ENCODE measurements around the gene C4BPB. TPM values are rescaled to one million over a fixed set of nuclear protein-coding genes. Genes with fewer than 3 reads are reported as not detected.
A peak's percentile ranks its signal among the peaks of the same experiment; 100 is the strongest.

The C4BPB gene
- total and polyA plus RNA-seq, 3 experiments from 2014 or later = 0.51 TPM; not detected in 2

DNA sequence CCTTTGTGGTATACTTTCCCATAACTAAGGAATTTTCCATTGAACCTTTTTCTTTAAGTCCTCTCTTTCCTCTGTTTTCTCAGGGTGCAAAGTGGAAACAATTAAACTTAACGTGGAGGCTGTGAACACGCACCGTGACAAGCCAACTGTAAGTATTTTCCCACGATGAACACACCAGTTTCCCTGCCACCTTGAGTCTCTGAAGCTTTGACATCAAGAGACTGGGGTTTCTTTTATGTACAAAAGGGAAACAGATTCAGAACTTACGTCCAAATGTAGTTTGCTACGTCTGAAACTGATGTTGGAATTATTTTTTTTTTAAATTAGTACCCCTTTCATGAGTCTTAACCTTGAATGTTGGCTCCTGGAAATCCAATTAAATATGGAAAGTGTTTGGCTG lies 17.2 kb upstream of the C4BPB start:
- Mint-ChIP-seq H3K36me3 (peaks cover 2 to 9% (median 3%) of the 10 kb centered on the region in 3 donors), H3K27me3 (peaks cover 0 to 6% of the 10 kb centered on the region in 2 donors), H3K4me3 (peak overlapping the region in 2 of 7 donors; percentile 22 to 51), H3K27ac (peak overlapping the region in 2 of 8 donors; percentile 49 to 51), H3K9me3 (no peaks in the 10 kb centered on the region), H3K4me1 (peaks cover 23 to 30% (median 29%) of the 10 kb centered on the region in 3 donors)
- no peak overlapping the region for H3K4me3 ChIP-seq (ENCODE audit: low read length)
- no peaks in the 10 kb centered on the region for H3K36me3 ChIP-seq (ENCODE audit: insufficient read depth, low read length)
- no peaks in the 10 kb centered on the region for H3K27me3 ChIP-seq (ENCODE audit: insufficient read depth, low read length, poor library complexity, severe bottlenecking)
- peaks cover 31% of the 10 kb centered on the region for H3K4me1 ChIP-seq (ENCODE audit: insufficient read depth, low read length)
- ChIA-PET POLR2A (interaction anchor here (0.7 to 1.1 kb wide), 3 partner anchors 8 to 18 kb away, joined by 3 to 4 read pairs (median 3); partner anchors contain the start of gene PFKFB2), CTCF (interaction anchor here (1.0 to 3.6 kb wide), 4 partner anchors 9 to 333 kb away, joined by 3 to 15 read pairs (median 4); partner anchors contain the start of gene PFKFB2)
- no peak overlapping the region for H3K27ac ChIP-seq (ENCODE audit: low read depth, low read length)
- H3K9me3 ChIP-seq (ENCODE audit: low read length) = no peaks in the 10 kb centered on the region
- peak in 1 of 5 donors; percentile 66 for DNase-seq

DNA sequence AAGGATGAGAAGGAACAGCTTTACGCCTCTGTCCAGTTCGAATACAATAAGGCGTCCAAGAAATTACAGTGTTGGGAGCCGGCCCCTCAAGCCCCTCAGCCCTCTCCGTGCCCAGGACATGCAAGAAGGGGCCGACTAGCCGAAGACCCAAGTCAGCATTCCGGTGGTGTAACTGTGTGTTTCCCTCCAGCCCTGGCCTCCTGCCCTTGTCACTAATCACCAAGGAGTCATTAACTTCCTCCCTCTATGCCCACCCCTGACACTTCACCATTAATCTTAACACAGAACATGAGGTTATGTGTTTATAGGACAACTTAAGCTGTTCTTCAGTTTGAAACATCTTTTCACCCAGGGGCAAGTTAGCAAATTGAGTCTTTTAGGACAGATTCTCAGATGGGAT lies 16.4 kb upstream of the C4BPB start:
- no peak for DNase-seq
- no peaks in the 10 kb centered on the region for H3K9me3 Mint-ChIP-seq
- peaks cover 2 to 9% (median 3%) of the 10 kb centered on the region in 3 donors for H3K36me3 Mint-ChIP-seq
- no peak overlapping the region for H3K4me3 ChIP-seq (ENCODE audit: low read length)
- H3K4me1 ChIP-seq (ENCODE audit: insufficient read depth, low read length) = peaks cover 31% of the 10 kb centered on the region
- no peak overlapping the region for H3K27ac Mint-ChIP-seq
- peaks cover 23 to 30% (median 29%) of the 10 kb centered on the region in 3 donors for H3K4me1 Mint-ChIP-seq
- ChIA-PET CTCF (interaction anchor here (1.0 to 1.8 kb wide), 2 partner anchors 8 to 16 kb away, joined by 3 to 6 read pairs; no protein-coding TSS in a partner anchor), POLR2A (interaction anchor here (0.7 kb wide), 1 partner anchor 19 kb away, joined by 3 read pairs; the partner anchor contains the start of gene PFKFB2)
- no peak overlapping the region for H3K4me3 Mint-ChIP-seq
- no peak overlapping the region for H3K27ac ChIP-seq (ENCODE audit: low read depth, low read length)
- no peaks in the 10 kb centered on the region for H3K9me3 ChIP-seq (ENCODE audit: low read length)
- H3K36me3 ChIP-seq (ENCODE audit: insufficient read depth, low read length) = no peaks in the 10 kb centered on the region
- peaks cover 0 to 10% of the 10 kb centered on the region in 2 donors for H3K27me3 Mint-ChIP-seq
- no peaks in the 10 kb centered on the region for H3K27me3 ChIP-seq (ENCODE audit: insufficient read depth, low read length, poor library complexity, severe bottlenecking)

DNA sequence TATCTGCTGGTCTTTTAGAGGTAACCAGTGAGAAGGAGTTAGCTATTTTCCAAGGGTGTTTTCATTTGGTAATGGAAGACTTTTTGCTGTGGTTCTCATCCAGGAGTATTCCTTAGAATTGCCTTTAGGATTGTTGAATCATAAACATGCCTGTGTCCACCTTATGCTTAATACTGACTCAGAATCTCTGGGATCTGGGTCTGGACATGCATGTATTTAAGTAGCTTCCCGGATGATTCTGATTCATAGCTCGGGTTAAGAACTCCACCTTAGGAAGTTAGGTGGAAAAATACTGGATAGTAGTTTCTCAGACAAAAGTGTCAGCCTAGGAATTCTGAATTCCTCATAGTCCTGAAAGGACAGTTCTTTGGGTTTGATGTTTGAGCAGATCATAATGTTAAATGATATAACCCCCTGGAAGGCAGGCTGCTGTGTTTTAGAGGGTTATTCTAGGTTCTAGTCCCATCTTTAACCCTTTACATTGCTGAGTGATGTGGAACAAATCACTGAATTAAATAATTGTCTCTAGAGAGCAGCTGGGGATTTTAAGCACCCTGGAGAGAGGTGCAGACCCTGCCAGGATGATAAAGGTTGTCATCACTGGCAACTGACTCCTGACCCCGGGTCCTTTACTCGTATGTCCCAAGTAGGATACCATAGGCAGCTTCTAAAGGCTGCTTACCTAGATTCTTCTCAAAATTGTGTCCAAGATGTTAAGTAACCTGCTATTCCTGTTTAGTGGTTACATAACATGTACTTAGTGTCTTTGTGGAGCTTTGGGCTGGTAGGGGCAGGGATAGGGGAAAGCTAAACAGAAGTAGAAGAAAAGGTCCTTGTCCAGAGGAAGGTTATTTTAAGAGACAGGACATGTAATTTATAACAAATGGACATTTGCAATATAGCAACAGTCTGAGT lies 14.5 kb upstream of the C4BPB start:
- ChIA-PET CTCF (interaction anchor here (1.1 to 4.6 kb wide), 5 partner anchors 10 to 331 kb away, joined by 3 to 21 read pairs (median 3); partner anchors contain the start of gene YOD1), POLR2A (no interaction called here)
- H3K27ac Mint-ChIP-seq = no peak overlapping the region
- peaks cover 0 to 6% (median 0%) of the 10 kb centered on the region in 3 donors for H3K36me3 Mint-ChIP-seq
- H3K36me3 ChIP-seq (ENCODE audit: insufficient read depth, low read length) = no peaks in the 10 kb centered on the region
- no peak overlapping the region for H3K27ac ChIP-seq (ENCODE audit: low read depth, low read length)
- DNase-seq = no peak
- H3K9me3 ChIP-seq (ENCODE audit: low read length) = no peaks in the 10 kb centered on the region
- H3K27me3 Mint-ChIP-seq = peaks cover 2 to 15% of the 10 kb centered on the region in 2 donors
- peaks cover 20 to 27% (median 27%) of the 10 kb centered on the region in 3 donors for H3K4me1 Mint-ChIP-seq
- no peak overlapping the region for H3K4me3 Mint-ChIP-seq
- no peak overlapping the region for H3K4me3 ChIP-seq (ENCODE audit: low read length)
- no peaks in the 10 kb centered on the region for H3K9me3 Mint-ChIP-seq
- H3K4me1 ChIP-seq (ENCODE audit: insufficient read depth, low read length) = peaks cover 30% of the 10 kb centered on the region
- H3K27me3 ChIP-seq (ENCODE audit: insufficient read depth, low read length, poor library complexity, severe bottlenecking) = no peaks in the 10 kb centered on the region

DNA sequence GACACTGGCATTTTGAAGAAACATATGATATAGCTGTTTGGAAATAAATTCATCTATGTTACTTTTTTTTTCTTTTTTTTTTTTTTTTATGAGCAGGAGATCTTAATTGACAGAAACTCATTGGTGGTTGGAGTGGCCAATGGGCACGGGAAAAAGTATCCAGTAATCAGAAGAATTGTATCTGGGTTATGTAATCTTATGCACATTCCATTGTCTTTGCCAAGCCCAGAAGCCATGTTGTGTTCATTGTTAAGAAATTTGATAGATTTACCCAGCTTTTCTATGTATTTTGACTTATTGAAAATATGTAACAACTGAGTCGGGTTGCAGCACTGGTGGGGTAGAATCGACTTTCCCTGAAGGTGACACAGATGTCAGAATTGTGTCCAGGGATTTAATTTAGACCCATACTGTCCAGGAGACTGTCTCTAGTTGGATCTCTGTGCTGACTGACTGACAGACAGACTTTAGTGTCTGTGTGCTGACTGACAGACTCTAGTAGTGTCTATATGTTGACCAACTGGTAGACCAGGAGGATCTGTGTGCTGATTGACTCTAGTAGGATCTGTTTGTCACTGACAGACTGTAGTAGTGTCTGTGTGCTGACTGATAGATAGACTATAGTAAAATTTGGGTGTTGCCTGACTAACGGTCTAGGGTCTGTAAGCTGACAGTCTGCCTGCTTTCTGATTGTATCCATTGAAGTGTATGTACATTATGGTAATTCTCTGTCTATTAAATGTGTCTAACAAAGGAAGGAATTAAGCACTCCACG lies 12.3 kb upstream of the C4BPB start:
- no peaks in the 10 kb centered on the region for H3K27me3 ChIP-seq (ENCODE audit: insufficient read depth, low read length, poor library complexity, severe bottlenecking)

GRCh38 chr1:207077012-207077411 lies 11.6 kb upstream of the C4BPB start:
- no peaks in the 10 kb centered on the region for H3K27me3 ChIP-seq (ENCODE audit: insufficient read depth, low read length, poor library complexity, severe bottlenecking)
- H3K4me3 ChIP-seq (ENCODE audit: low read length) = no peak overlapping the region
- H3K4me1 ChIP-seq (ENCODE audit: insufficient read depth, low read length) = peaks cover 2% of the 10 kb centered on the region
- Mint-ChIP-seq H3K36me3 (peaks cover 0 to 6% (median 0%) of the 10 kb centered on the region in 3 donors), H3K27ac (no peak overlapping the region), H3K27me3 (peaks cover 3 to 25% of the 10 kb centered on the region in 2 donors), H3K4me3 (no peak overlapping the region), H3K4me1 (peaks cover under 1 to 3% (median under 1%) of the 10 kb centered on the region in 3 donors), H3K9me3 (no peaks in the 10 kb centered on the region)
- POLR2A ChIA-PET = no interaction called here
- H3K27ac ChIP-seq (ENCODE audit: low read depth, low read length) = no peak overlapping the region
- DNase-seq = no peak
- H3K36me3 ChIP-seq (ENCODE audit: insufficient read depth, low read length) = no peaks in the 10 kb centered on the region
- H3K9me3 ChIP-seq (ENCODE audit: low read length) = no peaks in the 10 kb centered on the region
- CTCF ChIA-PET = interaction anchor here (0.6 to 4.6 kb wide), 3 partner anchors 16 to 444 kb away, joined by 3 to 21 read pairs (median 9); partner anchors contain the start of gene YOD1

More for the DNA sequence above, 12.3 kb upstream of the C4BPB start:
- Mint-ChIP-seq H3K36me3 (peaks cover 0 to 6% (median 0%) of the 10 kb centered on the region in 3 donors), H3K27ac (no peak overlapping the region), H3K4me1 (peaks cover 5 to 7% (median 6%) of the 10 kb centered on the region in 3 donors), H3K9me3 (no peaks in the 10 kb centered on the region), H3K27me3 (peaks cover 2 to 21% of the 10 kb centered on the region in 2 donors), H3K4me3 (no peak overlapping the region)
- ChIA-PET CTCF (interaction anchor here (0.6 to 4.6 kb wide), 7 partner anchors 8 to 1047 kb away, joined by 3 to 21 read pairs (median 3); partner anchors contain the start of gene YOD1), POLR2A (no interaction called here)
- Histone ChIP-seq H3K4me1 (ENCODE audit: insufficient read depth, low read length) (peaks cover 8% of the 10 kb centered on the region), H3K36me3 (ENCODE audit: insufficient read depth, low read length) (no peaks in the 10 kb centered on the region), H3K4me3 (ENCODE audit: low read length) (no peak overlapping the region), H3K9me3 (ENCODE audit: low read length) (no peaks in the 10 kb centered on the region), H3K27ac (ENCODE audit: low read depth, low read length) (no peak overlapping the region)
- DNase-seq = no peak

DNA sequence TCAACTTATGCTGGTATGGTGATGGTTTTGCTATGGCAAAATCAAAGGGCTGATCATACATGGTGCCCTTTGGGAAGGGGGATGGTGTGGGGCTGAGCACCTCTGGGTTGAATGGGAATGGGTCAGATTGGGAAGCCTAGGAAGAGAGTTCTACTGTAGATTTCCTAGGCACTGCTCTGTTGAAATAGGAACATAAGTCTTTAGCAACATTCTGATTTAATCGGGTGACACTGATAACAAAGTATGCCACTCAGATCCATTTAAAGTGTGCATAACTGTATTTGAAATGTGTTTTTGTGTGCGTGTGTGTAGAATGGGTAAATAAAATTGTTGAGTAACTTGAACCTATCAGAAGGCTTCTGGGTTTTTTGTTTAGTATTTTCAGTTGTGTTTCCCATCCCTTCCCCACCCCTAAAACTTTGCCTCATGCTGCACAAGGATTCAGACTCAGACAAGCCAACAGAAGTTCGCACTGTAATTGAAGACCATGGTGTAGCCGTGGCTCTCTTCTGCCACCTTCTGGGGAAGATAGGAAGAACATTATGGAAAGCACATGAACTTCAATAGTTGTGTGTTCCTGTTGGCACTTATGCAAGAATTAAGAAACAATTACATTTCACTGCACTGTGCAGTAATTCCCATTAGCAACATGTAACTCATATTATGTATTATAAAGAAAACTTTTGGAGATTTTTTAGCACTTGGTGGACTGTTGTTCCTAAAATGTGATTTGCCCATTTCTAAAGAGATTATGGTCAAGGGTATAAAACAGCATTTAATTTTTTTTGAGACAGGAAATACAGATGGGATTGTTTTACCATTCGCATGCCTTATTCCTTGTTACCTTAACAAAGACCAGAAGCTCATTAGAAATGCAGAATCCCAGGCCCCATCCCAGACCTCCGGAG lies 10.9 kb upstream of the C4BPB start:
- no peaks in the 10 kb centered on the region for H3K27me3 ChIP-seq (ENCODE audit: insufficient read depth, low read length, poor library complexity, severe bottlenecking)
- peak overlapping the region in 1 of 8 donors; percentile 45 for H3K27ac Mint-ChIP-seq
- ChIA-PET CTCF (interaction anchor here (1.0 to 4.6 kb wide), 6 partner anchors 17 to 328 kb away, joined by 3 to 21 read pairs (median 8); partner anchors contain the start of genes PFKFB2 and YOD1), POLR2A (no interaction called here)
- DNase-seq = peak; percentile 18 to 73 (median 57)
- H3K9me3 ChIP-seq (ENCODE audit: low read length) = no peaks in the 10 kb centered on the region
- H3K27me3 Mint-ChIP-seq = peaks cover 6 to 32% of the 10 kb centered on the region in 2 donors
- peaks cover 0 to 4% (median 0%) of the 10 kb centered on the region in 3 donors for H3K36me3 Mint-ChIP-seq
- H3K4me3 Mint-ChIP-seq = no peak overlapping the region
- no peaks in the 10 kb centered on the region for H3K36me3 ChIP-seq (ENCODE audit: insufficient read depth, low read length)
- peaks cover 0 to 1% (median 0%) of the 10 kb centered on the region in 3 donors for H3K4me1 Mint-ChIP-seq
- no peak overlapping the region for H3K27ac ChIP-seq (ENCODE audit: low read depth, low read length)
- H3K4me1 ChIP-seq (ENCODE audit: insufficient read depth, low read length) = no peaks in the 10 kb centered on the region
- H3K4me3 ChIP-seq (ENCODE audit: low read length) = no peak overlapping the region
- H3K9me3 Mint-ChIP-seq = no peaks in the 10 kb centered on the region
